OCI-LY3 (cell line): ENCODE data around the gene CEACAM5.

Experiments used
- H2AFZ ChIP-seq: fragments of 200-600, 300-600 bp; shearing (Covaris generic); 2 replicates; pipeline ENCODE4 v1.6.0; 2014; ENCODE audit warnings: antibody characterized with exemption, low read depth, low read length
- H3K27ac ChIP-seq: fragments of 200-600, 300-600 bp; sonication (generic); 2 replicates; pipeline ENCODE4 v1.5.1; 2014; ENCODE audit warnings: mild to moderate bottlenecking, low read length, moderate library complexity, mixed read lengths
- H3K27me3 ChIP-seq: fragments of 200-600, 300-600 bp; sonication (generic); 2 replicates; pipeline ENCODE4 v1.6.1; 2014; ENCODE audit warnings: low read depth, low read length, mixed read lengths
- H3K36me3 ChIP-seq: fragments of 200-600, 300-600 bp; sonication (generic); replicated peaks from 2 replicates; pipeline ENCODE3; 2014; ENCODE audit warnings: low read depth, low read length, mixed read lengths
- H3K4me1 ChIP-seq: fragments of 300-600, 200-600 bp; sonication (generic); 2 replicates; pipeline ENCODE4 v1.6.1; 2014; ENCODE audit warnings: low read length, mixed read lengths
- H3K4me2 ChIP-seq: fragments of 200-600, 300-600 bp; sonication (generic); 2 replicates; pipeline ENCODE4 v1.6.1; 2014; ENCODE audit warnings: low read length, mixed read lengths
- H3K4me3 ChIP-seq: fragments of 300-600, 200-600 bp; sonication (generic); 2 replicates; pipeline ENCODE4 v1.5.1; 2014; ENCODE audit warnings: antibody characterized with exemption, mild to moderate bottlenecking, low read length, moderate library complexity
- H3K79me2 ChIP-seq: fragments of 300-600, 200-600 bp; shearing (Covaris generic); 2 replicates; pipeline ENCODE4 v1.6.1; 2014; ENCODE audit warnings: mild to moderate bottlenecking, low read length, mixed read lengths
- H3K9ac ChIP-seq: fragments of 300-600, 200-600 bp; shearing (Covaris generic); 2 replicates; pipeline ENCODE4 v1.6.0; 2014; ENCODE audit warnings: mild to moderate bottlenecking, low read length, moderate library complexity
- H3K9me3 ChIP-seq: fragments of 200-600, 300-600 bp; shearing (Covaris generic); 2 replicates; pipeline ENCODE4 v1.6.1; 2014; ENCODE audit warnings: low read length, mixed read lengths; ENCODE audit not compliant: insufficient read depth
- H4K20me1 ChIP-seq: fragments of 200-600, 300-600 bp; sonication (generic); 2 replicates; pipeline ENCODE4 v1.6.1; 2016; ENCODE audit warnings: low read length, mixed read lengths; ENCODE audit not compliant: insufficient read depth
- EZH2phosphoT487 ChIP-seq: fragments of 200-600 bp; shearing (Covaris generic); IDR thresholded peaks from 2 replicates; pipeline ENCODE4 v1.6.1; 2018; ENCODE audit warnings: antibody characterized with exemption, mixed run types, low read depth
- TF ChIP-seq, protein P1 (sequence below): fragments of 200-600, 300-600 bp; sonication (generic); IDR thresholded peaks from 2 replicates; pipeline ENCODE4 v1.5.1; 2014; ENCODE audit warnings: antibody characterized with exemption, low read length, low read depth

Gene CEACAM5

DNA sequence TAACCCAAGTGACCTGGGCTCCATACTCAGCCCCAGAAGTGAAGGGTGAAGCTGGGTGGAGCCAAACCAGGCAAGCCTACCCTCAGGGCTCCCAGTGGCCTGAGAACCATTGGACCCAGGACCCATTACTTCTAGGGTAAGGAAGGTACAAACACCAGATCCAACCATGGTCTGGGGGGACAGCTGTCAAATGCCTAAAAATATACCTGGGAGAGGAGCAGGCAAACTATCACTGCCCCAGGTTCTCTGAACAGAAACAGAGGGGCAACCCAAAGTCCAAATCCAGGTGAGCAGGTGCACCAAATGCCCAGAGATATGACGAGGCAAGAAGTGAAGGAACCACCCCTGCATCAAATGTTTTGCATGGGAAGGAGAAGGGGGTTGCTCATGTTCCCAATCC, 14.2 kb upstream of the CEACAM5 start:
- no peaks in the 10 kb centered on the region for H3K79me2 ChIP-seq
- H3K9me3 ChIP-seq: 0 out of 2 replicates have a peak, but pooled peaks cover 3% of the 10 kb centered on the region
- peaks cover 15% of the 10 kb centered on the region for H3K4me1 ChIP-seq
- TF ChIP-seq EZH2phosphoT487: no peak
- TF ChIP-seq, protein P1, sequence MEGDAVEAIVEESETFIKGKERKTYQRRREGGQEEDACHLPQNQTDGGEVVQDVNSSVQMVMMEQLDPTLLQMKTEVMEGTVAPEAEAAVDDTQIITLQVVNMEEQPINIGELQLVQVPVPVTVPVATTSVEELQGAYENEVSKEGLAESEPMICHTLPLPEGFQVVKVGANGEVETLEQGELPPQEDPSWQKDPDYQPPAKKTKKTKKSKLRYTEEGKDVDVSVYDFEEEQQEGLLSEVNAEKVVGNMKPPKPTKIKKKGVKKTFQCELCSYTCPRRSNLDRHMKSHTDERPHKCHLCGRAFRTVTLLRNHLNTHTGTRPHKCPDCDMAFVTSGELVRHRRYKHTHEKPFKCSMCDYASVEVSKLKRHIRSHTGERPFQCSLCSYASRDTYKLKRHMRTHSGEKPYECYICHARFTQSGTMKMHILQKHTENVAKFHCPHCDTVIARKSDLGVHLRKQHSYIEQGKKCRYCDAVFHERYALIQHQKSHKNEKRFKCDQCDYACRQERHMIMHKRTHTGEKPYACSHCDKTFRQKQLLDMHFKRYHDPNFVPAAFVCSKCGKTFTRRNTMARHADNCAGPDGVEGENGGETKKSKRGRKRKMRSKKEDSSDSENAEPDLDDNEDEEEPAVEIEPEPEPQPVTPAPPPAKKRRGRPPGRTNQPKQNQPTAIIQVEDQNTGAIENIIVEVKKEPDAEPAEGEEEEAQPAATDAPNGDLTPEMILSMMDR: no peak
- H3K27ac ChIP-seq: no peak overlapping the region
- peaks cover 37% of the 10 kb centered on the region for H3K27me3 ChIP-seq
- no peak overlapping the region for H3K4me2 ChIP-seq
- no peak overlapping the region for H3K4me3 ChIP-seq
- H3K9ac ChIP-seq: no peak overlapping the region
- H2AFZ ChIP-seq: no peak overlapping the region
- H4K20me1 ChIP-seq: 0 out of 2 replicates have a peak, but pooled peaks cover 4% of the 10 kb centered on the region
- no peaks in the 10 kb centered on the region for H3K36me3 ChIP-seq

DNA sequence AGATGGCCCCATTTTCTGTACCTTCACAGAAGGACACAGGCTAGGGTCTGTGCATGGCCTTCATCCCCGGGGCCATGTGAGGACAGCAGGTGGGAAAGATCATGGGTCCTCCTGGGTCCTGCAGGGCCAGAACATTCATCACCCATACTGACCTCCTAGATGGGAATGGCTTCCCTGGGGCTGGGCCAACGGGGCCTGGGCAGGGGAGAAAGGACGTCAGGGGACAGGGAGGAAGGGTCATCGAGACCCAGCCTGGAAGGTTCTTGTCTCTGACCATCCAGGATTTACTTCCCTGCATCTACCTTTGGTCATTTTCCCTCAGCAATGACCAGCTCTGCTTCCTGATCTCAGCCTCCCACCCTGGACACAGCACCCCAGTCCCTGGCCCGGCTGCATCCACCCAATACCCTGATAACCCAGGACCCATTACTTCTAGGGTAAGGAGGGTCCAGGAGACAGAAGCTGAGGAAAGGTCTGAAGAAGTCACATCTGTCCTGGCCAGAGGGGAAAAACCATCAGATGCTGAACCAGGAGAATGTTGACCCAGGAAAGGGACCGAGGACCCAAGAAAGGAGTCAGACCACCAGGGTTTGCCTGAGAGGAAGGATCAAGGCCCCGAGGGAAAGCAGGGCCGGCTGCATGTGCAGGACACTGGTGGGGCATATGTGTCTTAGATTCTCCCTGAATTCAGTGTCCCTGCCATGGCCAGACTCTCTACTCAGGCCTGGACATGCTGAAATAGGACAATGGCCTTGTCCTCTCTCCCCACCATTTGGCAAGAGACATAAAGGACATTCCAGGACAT, 13.4 kb upstream of the CEACAM5 start:
- H4K20me1 ChIP-seq: 0 out of 2 replicates have a peak, but pooled peaks cover 4% of the 10 kb centered on the region
- H3K4me2 ChIP-seq: no peak overlapping the region
- no peak overlapping the region for H3K4me3 ChIP-seq
- 0 out of 2 replicates have a peak, but pooled peaks cover 3% of the 10 kb centered on the region for H3K9me3 ChIP-seq
- H3K4me1 ChIP-seq: peaks cover 19% of the 10 kb centered on the region
- TF ChIP-seq, protein P1: no peak
- TF ChIP-seq EZH2phosphoT487: no peak
- peaks cover 33% of the 10 kb centered on the region for H3K27me3 ChIP-seq
- no peak overlapping the region for H3K9ac ChIP-seq
- H3K27ac ChIP-seq: no peak overlapping the region
- no peaks in the 10 kb centered on the region for H3K79me2 ChIP-seq
- H2AFZ ChIP-seq: no peak overlapping the region
- H3K36me3 ChIP-seq: no peaks in the 10 kb centered on the region

- peaks cover 31% of the 10 kb centered on the region for H3K27me3 ChIP-seq
- H3K9me3 ChIP-seq: 0 out of 2 replicates have a peak, but pooled peaks cover 3% of the 10 kb centered on the region
- no peak overlapping the region for H3K4me2 ChIP-seq
- H3K79me2 ChIP-seq: no peaks in the 10 kb centered on the region
- 0 out of 2 replicates have a peak, but pooled peaks cover 4% of the 10 kb centered on the region for H4K20me1 ChIP-seq
- peaks cover 15% of the 10 kb centered on the region for H3K4me1 ChIP-seq
- no peak overlapping the region for H3K9ac ChIP-seq
- TF ChIP-seq, protein P1: no peak
- no peak for TF ChIP-seq EZH2phosphoT487
- H2AFZ ChIP-seq: no peak overlapping the region
- no peak overlapping the region for H3K27ac ChIP-seq
- no peak overlapping the region for H3K4me3 ChIP-seq
- no peaks in the 10 kb centered on the region for H3K36me3 ChIP-seq
Observed at GRCh38 chr19:41695745-41696144, 12.7 kb upstream of the CEACAM5 start.

DNA sequence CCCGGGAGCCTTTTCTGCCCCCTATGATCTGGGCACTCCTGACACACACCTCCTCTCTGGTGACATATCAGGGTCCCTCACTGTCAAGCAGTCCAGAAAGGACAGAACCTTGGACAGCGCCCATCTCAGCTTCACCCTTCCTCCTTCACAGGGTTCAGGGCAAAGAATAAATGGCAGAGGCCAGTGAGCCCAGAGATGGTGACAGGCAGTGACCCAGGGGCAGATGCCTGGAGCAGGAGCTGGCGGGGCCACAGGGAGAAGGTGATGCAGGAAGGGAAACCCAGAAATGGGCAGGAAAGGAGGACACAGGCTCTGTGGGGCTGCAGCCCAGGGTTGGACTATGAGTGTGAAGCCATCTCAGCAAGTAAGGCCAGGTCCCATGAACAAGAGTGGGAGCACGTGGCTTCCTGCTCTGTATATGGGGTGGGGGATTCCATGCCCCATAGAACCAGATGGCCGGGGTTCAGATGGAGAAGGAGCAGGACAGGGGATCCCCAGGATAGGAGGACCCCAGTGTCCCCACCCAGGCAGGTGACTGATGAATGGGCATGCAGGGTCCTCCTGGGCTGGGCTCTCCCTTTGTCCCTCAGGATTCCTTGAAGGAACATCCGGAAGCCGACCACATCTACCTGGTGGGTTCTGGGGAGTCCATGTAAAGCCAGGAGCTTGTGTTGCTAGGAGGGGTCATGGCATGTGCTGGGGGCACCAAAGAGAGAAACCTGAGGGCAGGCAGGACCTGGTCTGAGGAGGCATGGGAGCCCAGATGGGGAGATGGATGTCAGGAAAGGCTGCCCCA, 11.8 kb upstream of the CEACAM5 start:
- Histone ChIP-seq H3K27me3 (peaks cover 33% of the 10 kb centered on the region), H3K79me2 (no peaks in the 10 kb centered on the region)

More for the DNA sequence above, 11.8 kb upstream of the CEACAM5 start:
- Histone ChIP-seq H3K36me3 (no peaks in the 10 kb centered on the region), H3K27ac (no peak overlapping the region), H3K4me2 (no peak overlapping the region), H2AFZ (no peak overlapping the region), H3K4me1 (peaks cover 10% of the 10 kb centered on the region), H4K20me1 (0 out of 2 replicates have a peak, but pooled peaks cover 4% of the 10 kb centered on the region), H3K4me3 (no peak overlapping the region), H3K9me3 (0 out of 2 replicates have a peak, but pooled peaks cover 3% of the 10 kb centered on the region), H3K9ac (no peak overlapping the region)
- TF ChIP-seq, protein P1: no peak
- TF ChIP-seq EZH2phosphoT487: no peak
